ENCODE results near the gene PARD6G. TPM values are rescaled to one million over a fixed set of nuclear protein-coding genes. Genes with fewer than 3 reads are reported as not detected.

PARD6G gene
- total RNA-seq, 1 experiment from 2014 or later = 13.0 TPM

DNA sequence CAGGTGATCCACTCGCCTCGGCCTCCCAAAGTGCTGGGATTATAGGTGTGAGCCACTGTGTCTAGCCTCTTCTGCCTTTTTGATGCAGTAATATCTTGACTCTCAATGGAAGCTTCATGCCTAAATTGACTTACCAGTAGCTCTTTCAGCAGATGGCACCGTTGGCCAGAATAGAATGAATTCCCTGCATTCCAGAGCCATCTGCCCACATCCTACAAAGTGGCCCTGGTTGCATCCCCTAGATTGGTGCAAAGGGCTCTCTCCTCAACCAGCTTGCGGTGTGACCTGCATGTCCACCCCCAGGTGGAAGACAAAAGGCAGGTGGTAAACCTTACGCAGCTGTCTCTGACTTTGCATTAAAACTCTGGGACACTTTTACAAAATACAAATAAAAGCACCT lies 4.4 kb upstream of the PARD6G start:
- Mint-ChIP-seq H3K4me3 (no peak overlapping the region), H3K27ac (no peak overlapping the region), H3K27me3 (ENCODE audit: low read depth) (peaks cover 52% of the 10 kb centered on the region), H3K36me3 (peaks cover 2% of the 10 kb centered on the region; the same call in 1 of the 2 replicates), H3K4me1 (no peaks in the 10 kb centered on the region), H3K9me3 (peaks cover 38% of the 10 kb centered on the region)
- ChIA-PET CTCF (interaction anchor here (1.5 kb wide), 1 partner anchor 52 kb away, joined by 6 read pairs; no protein-coding TSS in a partner anchor), POLR2A (no interaction called here)
- TF ChIP-seq EMX1 (CRISPR knock-in tag; IDR thresholded peaks at IDR 0.05) (no peak), CREB1 (CRISPR knock-in tag; IDR thresholded peaks at IDR 0.05) (no peak), ZNF532 (CRISPR knock-in tag; IDR thresholded peaks at IDR 0.05; ENCODE audit: borderline replicate concordance) (no peak), ZNF423 (CRISPR knock-in tag; IDR thresholded peaks at IDR 0.05) (no peak), GABPB1 (CRISPR knock-in tag; IDR thresholded peaks at IDR 0.05) (no peak), FOXP4 (CRISPR knock-in tag; IDR thresholded peaks at IDR 0.05) (no peak), ZNF232 (CRISPR knock-in tag; IDR thresholded peaks at IDR 0.05) (no peak), OVOL2 (CRISPR knock-in tag; IDR thresholded peaks at IDR 0.05; ENCODE audit: borderline replicate concordance) (no peak), ZNF138 (CRISPR knock-in tag; conservative IDR thresholded peaks at IDR 0.05) (no peak), TEAD1 (CRISPR knock-in tag; IDR thresholded peaks at IDR 0.05) (no peak)
- TF ChIP-seq, protein P1, sequence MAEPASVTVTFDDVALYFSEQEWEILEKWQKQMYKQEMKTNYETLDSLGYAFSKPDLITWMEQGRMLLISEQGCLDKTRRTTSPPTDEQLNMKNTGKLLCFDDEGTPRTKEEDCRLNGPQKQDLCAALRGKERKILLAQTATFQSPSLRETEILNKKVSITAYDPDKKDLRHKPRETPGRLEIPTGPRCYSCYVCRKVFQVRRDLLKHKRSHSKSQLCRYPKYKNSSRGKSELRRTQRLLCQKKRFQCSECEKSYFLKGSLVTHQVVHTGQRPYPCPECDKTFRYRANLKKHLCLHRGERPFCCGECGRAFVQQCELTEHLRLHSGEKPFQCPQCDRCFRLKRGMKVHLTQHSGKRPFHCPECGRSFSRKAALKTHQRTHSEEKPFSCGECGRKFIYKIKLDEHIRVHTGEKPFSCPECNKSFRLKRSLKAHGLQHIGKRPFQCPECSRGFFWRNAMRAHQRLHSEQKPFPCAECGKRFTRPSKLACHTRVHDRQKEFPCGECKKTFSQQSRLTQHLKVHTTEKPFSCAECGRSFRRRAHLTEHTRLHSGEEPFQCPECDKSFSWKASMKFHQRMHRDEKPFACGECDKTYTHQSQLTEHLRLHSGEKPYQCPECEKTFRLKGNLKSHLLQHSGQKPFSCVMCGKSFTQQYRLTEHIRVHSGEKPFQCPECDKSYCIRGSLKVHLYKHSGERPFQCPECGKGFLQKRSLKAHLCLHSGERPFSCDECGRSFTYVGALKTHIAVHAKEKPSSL (CRISPR knock-in tag; conservative IDR thresholded peaks at IDR 0.05) = no peak
- DNase-seq (ENCODE audit: low spot score) = no peak
- ATAC-seq = no peak

DNA sequence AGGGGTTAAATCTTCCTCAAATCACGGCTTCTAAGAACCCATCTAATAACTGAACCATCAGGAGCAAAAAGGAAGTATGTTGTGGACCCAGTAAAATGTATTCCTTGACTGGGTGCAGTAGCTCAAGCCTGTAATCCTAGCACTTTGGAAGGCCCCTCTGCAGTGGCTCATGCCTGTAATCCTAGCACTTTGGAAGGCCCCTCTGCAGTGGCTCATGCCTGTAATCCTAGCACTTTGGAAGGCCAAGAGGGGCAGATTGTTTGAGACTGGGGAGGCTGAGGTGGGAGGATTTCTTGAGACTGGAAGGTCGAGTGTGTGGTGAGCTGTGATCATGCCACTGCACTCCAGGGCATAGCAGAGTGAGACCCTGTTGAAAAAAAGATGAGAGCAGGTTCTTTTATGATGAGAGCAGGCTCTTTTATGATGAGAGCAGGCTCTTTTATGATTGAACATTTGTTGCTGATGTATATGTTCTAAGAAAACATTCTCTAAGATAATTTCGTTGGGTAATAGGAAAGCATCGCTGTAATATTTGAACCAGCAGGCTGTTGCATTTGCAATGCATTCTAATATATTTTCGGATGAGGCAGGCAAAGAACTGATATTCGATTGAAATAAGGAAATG lies 3.5 kb upstream of the PARD6G start:
- CTCF ChIA-PET = interaction anchor here (1.5 kb wide), 1 partner anchor 51 kb away, joined by 6 read pairs; no protein-coding TSS in a partner anchor
- POLR2A ChIA-PET = no interaction called here
- H3K36me3 Mint-ChIP-seq = peaks cover 2% of the 10 kb centered on the region; the same call in 1 of the 2 replicates
- TF ChIP-seq, protein P1 (CRISPR knock-in tag; conservative IDR thresholded peaks at IDR 0.05) = no peak
- TF ChIP-seq TCF7 (CRISPR knock-in tag; IDR thresholded peaks at IDR 0.05; ENCODE audit: low read depth) = no peak
- no peak for TF ChIP-seq GRHL2 (CRISPR knock-in tag; IDR thresholded peaks at IDR 0.05; ENCODE audit: insufficient replicate concordance, severe bottlenecking)
- TF ChIP-seq, protein P2, sequence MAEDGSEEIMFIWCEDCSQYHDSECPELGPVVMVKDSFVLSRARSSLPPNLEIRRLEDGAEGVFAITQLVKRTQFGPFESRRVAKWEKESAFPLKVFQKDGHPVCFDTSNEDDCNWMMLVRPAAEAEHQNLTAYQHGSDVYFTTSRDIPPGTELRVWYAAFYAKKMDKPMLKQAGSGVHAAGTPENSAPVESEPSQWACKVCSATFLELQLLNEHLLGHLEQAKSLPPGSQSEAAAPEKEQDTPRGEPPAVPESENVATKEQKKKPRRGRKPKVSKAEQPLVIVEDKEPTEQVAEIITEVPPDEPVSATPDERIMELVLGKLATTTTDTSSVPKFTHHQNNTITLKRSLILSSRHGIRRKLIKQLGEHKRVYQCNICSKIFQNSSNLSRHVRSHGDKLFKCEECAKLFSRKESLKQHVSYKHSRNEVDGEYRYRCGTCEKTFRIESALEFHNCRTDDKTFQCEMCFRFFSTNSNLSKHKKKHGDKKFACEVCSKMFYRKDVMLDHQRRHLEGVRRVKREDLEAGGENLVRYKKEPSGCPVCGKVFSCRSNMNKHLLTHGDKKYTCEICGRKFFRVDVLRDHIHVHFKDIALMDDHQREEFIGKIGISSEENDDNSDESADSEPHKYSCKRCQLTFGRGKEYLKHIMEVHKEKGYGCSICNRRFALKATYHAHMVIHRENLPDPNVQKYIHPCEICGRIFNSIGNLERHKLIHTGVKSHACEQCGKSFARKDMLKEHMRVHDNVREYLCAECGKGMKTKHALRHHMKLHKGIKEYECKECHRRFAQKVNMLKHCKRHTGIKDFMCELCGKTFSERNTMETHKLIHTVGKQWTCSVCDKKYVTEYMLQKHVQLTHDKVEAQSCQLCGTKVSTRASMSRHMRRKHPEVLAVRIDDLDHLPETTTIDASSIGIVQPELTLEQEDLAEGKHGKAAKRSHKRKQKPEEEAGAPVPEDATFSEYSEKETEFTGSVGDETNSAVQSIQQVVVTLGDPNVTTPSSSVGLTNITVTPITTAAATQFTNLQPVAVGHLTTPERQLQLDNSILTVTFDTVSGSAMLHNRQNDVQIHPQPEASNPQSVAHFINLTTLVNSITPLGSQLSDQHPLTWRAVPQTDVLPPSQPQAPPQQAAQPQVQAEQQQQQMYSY (CRISPR knock-in tag; IDR thresholded peaks at IDR 0.05) = no peak
- no peak for TF ChIP-seq CBFB (CRISPR knock-in tag; IDR thresholded peaks at IDR 0.05; ENCODE audit: low read depth)
- no peak for TF ChIP-seq SOX15 (CRISPR knock-in tag; IDR thresholded peaks at IDR 0.05)
- no peak for TF ChIP-seq ETV6 (CRISPR knock-in tag; IDR thresholded peaks at IDR 0.05)
- no peak for TF ChIP-seq TEAD4 (CRISPR knock-in tag; IDR thresholded peaks at IDR 0.05)
- TF ChIP-seq USF2 (CRISPR knock-in tag; IDR thresholded peaks at IDR 0.05) = no peak
- no peak for TF ChIP-seq NR2C2 (CRISPR knock-in tag; IDR thresholded peaks at IDR 0.05)
- no peak for TF ChIP-seq GABPB1 (CRISPR knock-in tag; IDR thresholded peaks at IDR 0.05)

More for the DNA sequence above, 3.5 kb upstream of the PARD6G start:
- H3K27ac Mint-ChIP-seq = no peak overlapping the region
- H3K27me3 Mint-ChIP-seq (ENCODE audit: low read depth) = peaks cover 56% of the 10 kb centered on the region
- DNase-seq (ENCODE audit: low spot score) (no peak), ATAC-seq (no peak)
- peaks cover 31% of the 10 kb centered on the region for H3K9me3 Mint-ChIP-seq
- no peak overlapping the region for H3K4me3 Mint-ChIP-seq
- no peaks in the 10 kb centered on the region for H3K4me1 Mint-ChIP-seq
